GM18873 (cell line): ENCODE measurements around the gene SELENOO.

Experiments
- ATAC-seq: cut with Tn5 transposase; IDR thresholded peaks from one replicate; pipeline ENCODE4 v1.9.1; 2021; ENCODE audit warnings: mild to moderate bottlenecking, moderate library complexity, moderate number of reproducible peaks; ENCODE audit not compliant: unreplicated experiment, low FRiP score

Gene SELENOO

GRCh38 chr22:50249341-50250248, 48.8 kb downstream of the SELENOO start:
- no peak for ATAC-seq

- ATAC-seq: no peak
These were observed 49.4 kb downstream of the SELENOO start for GRCh38 chr22:50250249-50250554.

DNA sequence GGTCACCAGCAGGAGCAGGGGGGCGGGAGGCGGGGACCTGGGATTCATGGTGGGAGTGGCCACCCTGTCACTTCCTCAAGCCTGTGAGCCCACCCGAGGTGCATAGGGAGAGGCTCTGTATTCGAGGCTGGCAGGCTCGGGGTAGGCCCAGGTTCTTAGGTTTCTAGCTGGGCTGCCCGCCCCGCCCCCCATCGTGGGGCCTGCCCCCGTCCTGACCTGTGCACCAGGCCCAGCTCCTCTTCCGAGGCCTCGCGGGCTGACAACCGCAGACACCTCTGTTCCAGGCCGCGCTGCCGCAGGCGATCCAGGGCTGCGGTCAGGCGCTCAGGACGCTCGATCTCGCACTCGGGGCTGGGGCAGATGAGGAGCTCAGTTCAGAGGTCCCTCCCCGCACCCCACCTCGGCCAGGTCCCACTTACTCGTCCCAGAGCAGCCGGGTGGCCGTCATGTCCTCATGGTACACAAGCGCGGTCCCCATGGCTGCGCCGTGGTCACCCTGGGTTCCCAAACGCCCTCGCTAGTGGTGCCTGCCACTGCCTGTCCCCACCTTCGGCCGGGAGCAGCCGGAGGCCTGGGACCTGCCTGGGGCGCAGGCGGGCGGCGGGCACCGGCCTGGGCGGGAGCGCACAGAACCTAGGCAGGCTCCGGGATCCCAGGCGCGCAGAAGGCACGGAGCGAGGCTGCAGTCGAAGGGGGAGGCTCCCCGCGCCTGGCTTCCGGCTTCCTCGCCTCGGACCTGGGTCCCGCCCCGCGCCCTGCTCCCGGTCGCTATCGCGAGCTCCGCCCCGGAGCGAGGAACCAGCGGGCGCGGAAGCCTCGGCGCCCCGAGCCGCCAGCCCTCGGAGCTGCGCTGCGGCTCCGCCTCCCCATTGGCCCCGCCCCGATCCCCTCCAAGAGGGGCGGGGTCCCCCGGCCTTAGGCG, 50.0 kb downstream of the SELENOO start, which contains the start of gene HDAC10:
Gene HDAC10, minus strand, starts transcription at position 711 of the 922 bp plus-strand sequence. Its CDS starts 233 bp downstream, at position 478.
- no peak for ATAC-seq

- no peak for ATAC-seq
These were observed 50.8 kb downstream of the SELENOO start for GRCh38 chr22:50251477-50252081.

DNA sequence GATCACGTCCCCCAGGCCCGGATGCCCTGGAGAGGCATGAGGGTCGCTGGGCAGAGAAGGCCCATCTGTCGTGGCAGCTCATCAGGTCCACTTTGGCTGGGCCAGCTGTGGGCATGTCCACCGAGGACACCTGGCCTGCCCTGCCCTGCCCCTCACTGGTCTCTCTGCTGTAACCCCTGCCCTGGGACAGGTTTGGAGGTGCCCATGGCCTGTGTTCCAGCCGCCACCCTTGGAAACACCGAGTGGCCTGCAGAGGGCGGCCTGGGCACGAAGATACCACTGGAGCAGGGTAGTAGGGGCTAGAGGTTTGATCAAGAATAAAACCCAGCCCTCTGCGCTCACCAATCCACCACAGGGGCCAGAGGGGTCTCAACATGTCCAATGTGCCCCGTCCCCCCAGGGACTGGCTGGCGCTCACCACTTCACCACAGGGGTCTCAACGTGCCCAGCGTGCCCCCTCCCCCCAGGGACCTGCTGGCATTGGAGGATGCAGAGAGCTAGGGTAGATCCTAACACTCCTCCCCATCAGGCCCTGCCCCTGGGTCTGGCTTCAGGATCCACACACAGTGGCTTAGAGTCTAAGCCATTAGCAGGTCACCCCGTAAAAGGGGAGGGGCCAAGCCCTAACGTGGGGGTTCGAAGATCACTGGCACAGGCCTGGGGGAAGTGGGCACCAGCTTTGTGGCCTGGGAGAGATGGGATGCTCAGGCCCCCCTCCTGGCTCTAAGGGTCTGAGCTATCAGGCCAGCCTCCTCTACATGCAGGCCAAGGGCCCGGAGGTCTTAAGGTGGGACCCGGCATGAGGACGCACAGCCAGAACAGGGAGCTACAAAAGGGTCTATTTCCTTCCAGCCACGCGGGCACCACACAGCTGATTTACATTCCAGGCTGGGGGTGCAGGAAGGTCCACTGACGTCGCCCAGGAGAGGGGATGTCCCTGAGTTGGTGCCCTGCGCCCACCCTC, 51.6 kb downstream of the SELENOO start:
- ATAC-seq: no peak

GRCh38 chr22:50253046-50253915, 52.5 kb downstream of the SELENOO start:
- no peak for ATAC-seq

DNA sequence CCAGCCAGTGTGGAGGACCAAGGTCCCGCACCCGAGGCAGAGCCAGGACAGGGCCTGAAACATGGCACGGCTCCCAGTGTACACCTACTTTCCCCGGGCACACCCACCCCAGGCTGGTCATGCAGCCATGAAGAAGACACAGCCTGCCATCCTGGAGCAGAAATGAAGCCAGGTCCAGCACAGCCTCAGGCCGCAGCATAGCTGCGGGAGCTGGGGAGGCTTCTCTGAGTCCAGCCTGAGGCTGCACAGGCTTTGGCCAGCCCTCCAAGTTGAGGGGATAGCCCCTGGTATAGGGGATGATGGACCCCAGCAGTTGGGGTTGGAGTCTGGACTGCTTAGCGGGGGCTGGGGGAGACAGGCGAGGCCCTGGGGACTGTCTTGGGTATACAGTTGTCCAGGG, 53.1 kb downstream of the SELENOO start:
- ATAC-seq: no peak

GRCh38 chr22:50255099-50255498, 54.3 kb downstream of the SELENOO start:
- no peak for ATAC-seq

DNA sequence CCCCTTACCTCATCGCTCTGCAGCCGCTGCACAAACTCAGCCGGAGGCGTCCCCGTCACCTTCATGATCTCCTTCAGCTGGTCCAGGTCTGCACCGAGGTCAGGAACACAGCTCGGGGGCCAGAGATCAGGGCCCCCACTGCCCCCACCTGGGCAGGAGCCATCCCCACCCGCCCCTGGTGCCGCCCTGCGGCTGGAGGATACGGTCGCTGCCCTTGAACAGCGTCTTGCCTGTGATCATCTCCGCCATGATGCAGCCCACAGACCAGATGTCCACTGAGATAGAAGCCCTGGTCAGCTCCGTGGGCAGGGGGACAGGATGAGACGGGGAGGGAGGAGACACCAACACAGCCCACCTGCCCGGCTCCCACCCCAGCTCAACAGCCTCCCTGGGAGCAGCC, 54.8 kb downstream of the SELENOO start:
- ATAC-seq: no peak

DNA sequence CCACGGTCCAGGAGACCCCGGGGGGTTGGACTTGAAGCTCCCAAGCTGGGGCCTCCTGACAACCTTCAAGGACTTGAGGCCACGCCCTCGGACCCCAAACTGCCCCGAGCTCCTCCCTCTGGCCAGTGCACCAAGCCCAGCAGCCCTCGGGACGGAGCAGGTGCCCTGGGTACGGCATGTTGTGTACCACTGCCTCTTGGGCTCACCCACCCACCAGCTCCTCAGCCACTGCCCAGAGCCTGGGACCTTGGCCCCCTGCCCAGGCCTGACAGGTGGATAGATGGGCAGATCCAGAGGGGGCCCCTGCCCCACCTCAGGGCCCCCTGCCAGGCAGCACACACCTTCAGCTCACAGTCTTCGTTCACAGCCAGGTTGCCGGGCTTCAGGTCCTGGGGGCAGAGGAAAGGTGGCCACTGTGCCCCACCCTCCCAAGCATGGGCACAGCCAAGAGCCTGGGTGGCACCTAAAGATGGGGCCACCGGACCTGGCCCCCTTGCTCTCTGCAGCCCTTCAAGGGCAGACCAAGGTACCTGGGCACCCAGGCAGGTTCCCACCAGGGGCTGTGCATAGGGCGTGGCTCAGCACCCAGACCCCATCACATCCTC, 55.5 kb downstream of the SELENOO start:
- ATAC-seq: no peak

- ATAC-seq: no peak
These were observed 56.2 kb downstream of the SELENOO start for GRCh38 chr22:50257041-50257440.

GRCh38 chr22:50257451-50258360, 56.9 kb downstream of the SELENOO start:
- no peak for ATAC-seq

DNA sequence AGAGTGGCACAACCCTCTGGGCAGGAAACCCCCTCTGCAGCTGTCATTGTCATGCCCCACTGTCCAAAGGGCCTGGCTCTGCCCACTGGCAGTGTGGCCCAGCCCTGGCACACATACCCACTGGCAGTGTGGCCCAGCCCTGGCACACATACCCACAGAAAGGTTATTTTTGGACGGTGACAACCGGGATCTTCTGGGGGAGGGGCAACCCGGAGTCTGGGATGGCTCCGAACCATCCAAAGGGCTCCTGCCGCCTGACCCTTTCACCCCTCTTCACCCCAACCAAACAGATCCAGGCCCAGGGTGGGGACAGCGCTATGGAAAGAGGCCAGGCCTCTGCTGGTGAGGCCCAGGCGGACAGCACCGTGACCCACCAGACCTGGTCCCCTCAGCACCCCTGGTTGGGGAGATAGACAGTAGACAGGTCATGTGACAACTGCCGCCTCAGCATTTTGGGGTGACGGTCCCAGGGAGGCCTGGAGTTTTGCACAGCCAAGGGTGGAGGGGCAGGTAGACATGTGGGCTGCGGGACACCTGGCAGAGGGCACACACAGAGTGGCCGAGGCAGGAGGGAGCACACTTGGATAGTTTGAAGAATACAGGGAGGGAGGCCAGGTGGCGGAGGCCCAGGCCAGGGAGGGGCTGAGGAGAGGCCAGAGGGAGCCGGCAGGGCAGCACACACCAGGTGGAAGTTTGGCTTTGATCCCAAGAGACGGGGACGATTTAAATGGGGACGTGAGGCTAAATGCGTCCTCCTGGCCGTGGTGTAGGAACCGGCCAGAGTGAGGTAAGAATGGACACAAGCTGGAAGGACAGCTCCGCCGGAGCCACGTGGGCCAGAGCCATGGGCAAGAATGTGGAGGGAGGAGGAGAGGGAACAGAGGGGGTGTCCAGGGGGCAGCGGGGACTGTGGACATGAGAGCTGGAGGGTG, 57.8 kb downstream of the SELENOO start:
- ATAC-seq: no peak

GRCh38 chr22:50259302-50259701, 58.5 kb downstream of the SELENOO start:
- ATAC-seq: no peak

DNA sequence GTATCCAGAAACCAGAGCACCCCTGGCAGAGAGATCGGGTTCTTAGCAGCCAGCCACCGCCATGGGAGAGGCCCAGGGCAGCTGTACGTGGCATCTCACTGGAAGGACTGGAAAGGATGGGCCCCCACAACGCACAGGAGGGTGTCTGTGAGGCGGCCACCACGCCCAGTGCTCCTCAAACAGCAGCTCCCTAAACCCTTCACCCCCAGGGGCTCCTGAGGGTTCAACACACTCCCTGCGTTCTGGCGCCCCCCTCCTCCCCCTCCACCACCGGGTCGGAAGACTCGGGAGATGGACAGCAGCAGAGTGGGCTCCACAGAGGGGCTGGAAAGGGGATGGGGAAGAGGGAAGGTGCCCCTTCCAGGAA, 59.6 kb downstream of the SELENOO start:
- no peak for ATAC-seq

- no peak for ATAC-seq
These were observed 60.2 kb downstream of the SELENOO start for GRCh38 chr22:50260801-50261614.
